Hematopoietic multipotent progenitor cell treated with erythropoietin and hydrocortisone succinate and interleukin-3 and kit ligand, for 8 days (in vitro differentiated cells): Measurements from ENCODE around the gene SMC4.

Experiments used
- DNase-seq: peaks from one replicate; pipeline ENCODE4 v3.0.0-alpha.2; 2015

Gene SMC4

GRCh38 chr3:160395297-160395696, 4.2 kb upstream of the SMC4 start:
- DNase-seq, result no peak

GRCh38 chr3:160398820-160399124, 678 bp upstream of the SMC4 start:
- DNase-seq, result no peak

GRCh38 chr3:160400030-160400701, 716 bp downstream of the SMC4 start:
- DNase-seq, result peak; percentile 49

GRCh38 chr3:160400702-160401150, 1.3 kb downstream of the SMC4 start:
- DNase-seq, result no peak

GRCh38 chr3:160401291-160402095, 2.0 kb downstream of the SMC4 start:
- DNase-seq, result peak; percentile 74

- no peak for DNase-seq
Measured at GRCh38 chr3:160402221-160403027, 3.0 kb downstream of the SMC4 start.

GRCh38 chr3:160403028-160403545, 3.6 kb downstream of the SMC4 start:
- DNase-seq, result no peak

GRCh38 chr3:160403796-160404470, 4.5 kb downstream of the SMC4 start:
- no peak for DNase-seq

- DNase-seq, result no peak
Measured at GRCh38 chr3:160409812-160410610, 10.6 kb downstream of the SMC4 start.

- no peak for DNase-seq
Measured at GRCh38 chr3:160412477-160412876, 13.0 kb downstream of the SMC4 start.

- DNase-seq, result peak; percentile 86
Measured at GRCh38 chr3:160413613-160414248, 14.3 kb downstream of the SMC4 start.

- DNase-seq, result no peak
Measured at GRCh38 chr3:160417311-160417710, 17.9 kb downstream of the SMC4 start.

- DNase-seq, result no peak
Measured at GRCh38 chr3:160427832-160428424, 28.5 kb downstream of the SMC4 start.

GRCh38 chr3:160434071-160434470, 34.6 kb downstream of the SMC4 start:
- no peak for DNase-seq

- no peak for DNase-seq
Measured at GRCh38 chr3:160435095-160435494, 35.6 kb downstream of the SMC4 start.

GRCh38 chr3:160435747-160436146, 36.3 kb downstream of the SMC4 start:
- DNase-seq, result no peak

- DNase-seq, result no peak
Measured at GRCh38 chr3:160437083-160437455, 37.6 kb downstream of the SMC4 start.

- no peak for DNase-seq
Measured at GRCh38 chr3:160440687-160441086, 41.2 kb downstream of the SMC4 start.

GRCh38 chr3:160444411-160444810, 45.0 kb downstream of the SMC4 start:
- peak; percentile 69 for DNase-seq

- DNase-seq, result no peak
Measured at GRCh38 chr3:160445854-160446253, 46.4 kb downstream of the SMC4 start.

- DNase-seq, result no peak
Measured at GRCh38 chr3:160446522-160447056, 47.1 kb downstream of the SMC4 start.
